Stimulated activated CD4-positive, alpha-beta T cell treated with anti-CD3 and anti-CD28 coated beads, TNF-alpha, amount 100 ng/mL, for 24 hours (primary cell): ENCODE data around the gene KIF19.
A peak's percentile ranks its signal among the peaks of the same experiment; 100 is the strongest.

ENCODE experiments used
- DNase-seq, 3 experiments: peaks; one replicate each; pipeline ENCODE4 v3.0.0-alpha.2; 2020; ENCODE audit warnings: low read depth in 3 of 3

KIF19 gene

DNA sequence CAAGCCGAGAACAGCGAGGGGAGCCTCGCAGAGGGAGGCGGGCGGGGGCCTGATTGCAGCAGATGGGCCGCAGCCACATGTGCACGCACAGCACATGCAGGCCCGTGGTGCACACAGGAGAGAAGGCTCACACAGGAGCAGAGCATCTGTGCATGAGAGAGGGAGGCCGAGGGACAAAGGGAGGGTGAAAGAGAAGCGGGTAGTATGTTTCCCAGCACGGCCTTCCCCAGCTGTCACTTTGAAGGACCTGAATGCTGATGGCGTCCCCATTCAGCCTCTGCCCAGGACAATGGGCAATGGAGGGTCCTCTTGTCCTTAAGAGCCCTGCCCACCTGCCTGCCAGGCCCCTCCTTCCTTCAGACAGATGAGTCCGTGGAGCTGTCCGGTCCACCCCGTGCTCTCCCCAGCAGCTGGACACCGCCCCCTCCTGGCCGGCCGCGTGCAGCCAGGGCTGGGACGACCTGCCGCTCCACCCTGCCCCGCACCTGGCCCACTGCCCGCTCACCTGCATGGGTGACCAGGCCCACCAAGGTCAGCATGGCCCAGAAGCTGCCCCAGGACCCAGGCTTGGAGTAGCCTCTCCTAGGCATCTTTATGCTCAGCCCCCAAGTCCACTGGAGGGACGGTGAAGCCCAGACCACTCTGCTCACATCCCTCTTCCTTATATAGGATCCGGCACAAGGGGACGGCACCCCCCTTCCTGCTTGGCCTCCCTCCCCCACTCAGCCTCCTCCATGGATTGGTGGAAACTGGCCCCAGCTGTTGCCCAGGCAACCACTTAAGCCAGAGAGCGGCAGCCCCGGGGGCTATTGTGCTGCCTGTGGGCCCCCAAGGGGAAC is 35.4 kb downstream of the KIF19 start, which contains the start of gene BTBD17:
BTBD17 (minus strand) TSS at position 639 of the 839 bp plus-strand sequence; CDS start at position 590, 49 bp downstream.
- peak in 1 of 3 experiments; percentile 31 for DNase-seq

DNA sequence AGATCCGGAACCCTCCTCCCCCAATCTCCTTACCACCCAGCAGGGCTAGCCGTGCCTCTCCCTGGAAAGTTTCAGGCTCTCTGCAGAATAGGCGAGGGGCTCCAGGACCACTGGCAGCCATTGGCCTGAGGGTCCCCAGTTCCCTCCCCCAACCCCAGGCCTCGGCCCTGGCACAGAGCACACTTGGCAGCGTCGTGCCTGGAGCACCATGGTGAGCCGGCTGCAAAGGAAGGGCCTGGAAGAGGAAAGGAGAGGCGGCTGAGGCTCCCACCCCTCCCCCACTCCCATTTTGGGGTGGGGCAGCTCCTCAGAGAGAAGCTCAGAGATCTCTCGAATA is 36.0 kb downstream of the KIF19 start:
- DNase-seq, result no peak

DNA sequence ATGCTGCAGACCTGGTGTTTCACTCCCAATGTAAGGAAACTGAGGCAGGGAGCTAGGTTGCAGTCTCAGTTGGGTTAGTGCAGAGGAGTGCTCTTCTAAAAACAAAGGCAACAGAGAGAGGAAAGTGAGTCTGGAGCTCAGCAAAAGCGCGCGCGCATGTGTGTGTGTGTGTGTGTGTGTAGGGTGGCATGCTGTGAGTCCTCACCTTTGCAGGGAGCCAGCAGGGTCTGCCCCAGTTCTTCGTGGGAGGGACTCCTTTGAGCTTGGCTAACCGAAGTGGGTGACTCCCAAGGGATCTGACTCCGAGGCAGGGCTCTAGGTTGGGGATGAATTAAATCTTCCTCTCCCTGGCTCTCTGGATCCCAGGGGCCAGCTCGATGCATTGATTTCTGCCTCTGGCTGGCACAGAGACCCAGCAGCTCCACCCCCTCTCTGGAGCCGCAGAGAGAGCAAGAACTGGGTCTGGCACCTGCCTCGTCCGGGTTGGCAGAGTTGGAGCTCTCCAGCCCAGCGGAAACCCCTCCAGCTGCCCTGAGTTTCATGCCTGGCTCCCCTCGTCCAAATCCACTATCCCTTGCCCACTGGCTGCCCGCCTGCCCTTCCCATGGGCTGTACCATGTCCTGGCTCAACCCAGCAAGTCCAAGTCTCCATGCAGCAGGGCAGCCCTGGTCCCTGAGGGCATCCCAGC is 36.9 kb downstream of the KIF19 start:
- no peak for DNase-seq

DNA sequence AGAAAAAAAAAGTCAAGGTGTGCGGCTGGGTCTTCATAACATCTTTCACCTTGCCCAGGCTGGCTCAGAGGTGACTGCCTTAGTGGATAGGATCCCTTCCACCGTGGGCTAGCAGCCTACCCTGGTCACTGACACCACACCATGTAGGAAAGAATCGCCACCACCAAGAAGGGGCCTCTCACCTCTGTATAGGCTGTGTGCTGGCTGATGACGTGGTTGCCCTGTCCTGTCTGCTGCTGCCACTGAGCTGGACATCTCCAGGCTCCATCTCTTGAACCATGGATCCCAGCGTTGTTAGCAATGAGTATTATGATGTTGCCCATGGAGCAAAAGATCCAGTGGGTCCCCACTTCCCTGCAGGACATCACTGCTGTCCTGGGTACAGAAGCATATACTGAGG is 41.2 kb downstream of the KIF19 start, which contains the start of gene GPR142:
GPR142 (plus strand) TSS at position 301 of the 400 bp plus-strand sequence. CDS start 2,035 bp downstream, outside the sequence.
- no peak for DNase-seq

DNA sequence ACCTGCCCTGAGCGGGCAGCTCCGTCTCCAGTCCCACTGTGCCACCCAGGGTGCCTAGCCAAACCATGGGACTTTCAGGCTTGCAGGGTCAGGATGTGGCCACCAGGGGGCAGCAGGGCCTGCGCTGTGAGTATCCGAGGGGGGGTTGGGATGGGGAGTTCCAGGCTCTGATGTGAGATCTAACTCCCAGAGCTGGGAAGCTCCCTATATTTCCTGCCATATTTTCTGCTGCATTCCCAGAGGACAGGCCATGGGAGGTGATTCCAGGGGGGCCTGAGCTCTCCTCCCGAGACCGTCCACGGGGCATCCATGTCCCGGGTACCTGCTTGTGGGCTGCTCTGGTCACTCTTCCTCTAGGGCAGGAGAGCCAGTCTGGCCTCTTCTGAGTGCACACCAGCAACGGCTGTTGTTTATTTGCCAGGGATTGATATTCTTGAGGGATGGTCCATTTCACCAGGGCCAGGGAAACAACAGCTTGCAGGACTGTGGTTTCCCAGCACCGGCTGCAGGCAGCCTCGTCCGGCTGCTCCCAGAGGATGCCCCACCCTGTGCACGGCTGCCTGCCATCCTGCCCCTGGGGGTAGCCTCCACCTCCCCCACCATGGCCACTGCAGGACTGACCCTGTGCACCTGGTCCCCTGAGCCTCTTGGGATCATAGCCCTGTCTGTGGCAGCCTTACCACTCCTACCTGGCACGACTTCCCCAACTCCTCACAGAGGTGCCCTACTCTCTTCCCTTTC is 42.5 kb downstream of the KIF19 start:
- peak; percentile 48 to 71 (median 57) for DNase-seq

DNA sequence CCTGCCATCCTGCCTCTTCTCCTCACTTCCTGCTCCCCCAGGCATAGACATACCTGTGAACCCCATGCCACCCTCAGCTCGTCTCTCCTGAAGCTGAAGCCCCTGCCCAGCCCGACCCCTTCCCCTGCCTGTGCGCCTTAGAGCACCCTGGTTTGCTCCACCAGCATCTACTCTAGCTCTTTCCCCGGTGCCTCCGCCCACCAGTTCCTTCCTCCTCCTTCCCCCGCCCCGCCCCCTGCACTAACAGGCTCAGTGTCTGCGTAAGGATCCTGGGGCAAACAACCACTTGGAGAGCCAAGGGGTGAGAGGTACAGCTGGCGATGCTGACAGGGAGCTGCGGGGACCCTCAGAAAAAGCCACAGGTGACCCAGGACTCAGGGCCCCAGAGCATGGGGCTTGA is 43.2 kb downstream of the KIF19 start:
- DNase-seq, result peak; percentile 27 to 68 (median 43)

DNA sequence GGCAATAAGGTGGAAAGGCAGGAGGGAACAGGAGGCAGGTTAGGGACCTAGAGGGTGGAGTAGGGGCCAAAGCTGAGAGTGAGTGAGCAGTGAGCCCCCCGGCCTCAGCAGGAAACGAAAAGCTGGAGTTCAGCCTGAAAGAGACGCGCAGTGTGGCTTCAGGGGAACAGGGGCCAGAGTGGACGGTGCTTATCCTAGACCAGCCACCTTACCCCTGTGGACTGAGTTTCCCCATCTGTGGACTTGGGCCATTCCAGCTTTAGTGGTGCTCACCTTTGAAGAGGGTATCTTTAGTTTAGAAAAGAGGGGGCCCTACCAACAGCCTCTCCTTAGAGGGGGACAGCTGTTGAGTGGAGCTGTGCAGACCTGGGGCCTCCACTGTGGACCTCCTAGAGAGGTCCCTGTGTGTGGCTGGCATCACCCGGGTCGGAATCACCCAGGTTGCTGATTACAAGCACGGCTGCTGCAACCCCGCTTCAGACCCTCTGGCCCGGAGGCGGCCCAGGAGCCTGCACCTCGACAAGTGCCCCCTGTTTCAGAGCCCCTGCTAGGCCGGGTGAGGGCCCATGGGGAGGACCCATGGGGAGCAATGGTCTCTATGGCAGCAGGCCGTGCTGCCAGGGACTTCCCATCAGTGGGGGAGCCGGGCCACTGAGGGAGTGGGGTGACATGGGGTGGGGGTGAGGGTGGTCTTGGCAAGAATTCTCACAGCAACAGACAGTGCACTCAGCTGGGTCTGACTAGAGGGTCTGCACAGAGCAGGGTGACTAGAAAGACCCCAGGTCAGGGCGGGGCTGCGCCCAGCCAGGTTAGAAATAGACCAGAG is 43.9 kb downstream of the KIF19 start:
- no peak for DNase-seq

DNA sequence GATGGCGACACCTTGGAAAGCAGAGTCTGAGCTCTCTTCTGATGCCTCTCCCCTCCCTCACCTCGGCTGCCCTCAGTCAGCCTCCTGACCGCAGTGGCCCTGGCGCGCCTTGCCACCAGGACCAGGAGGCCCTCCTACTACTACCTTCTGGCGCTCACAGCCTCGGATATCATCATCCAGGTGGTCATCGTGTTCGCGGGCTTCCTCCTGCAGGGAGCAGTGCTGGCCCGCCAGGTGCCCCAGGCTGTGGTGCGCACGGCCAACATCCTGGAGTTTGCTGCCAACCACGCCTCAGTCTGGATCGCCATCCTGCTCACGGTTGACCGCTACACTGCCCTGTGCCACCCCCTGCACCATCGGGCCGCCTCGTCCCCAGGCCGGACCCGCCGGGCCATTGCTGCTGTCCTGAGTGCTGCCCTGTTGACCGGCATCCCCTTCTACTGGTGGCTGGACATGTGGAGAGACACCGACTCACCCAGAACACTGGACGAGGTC is 45.7 kb downstream of the KIF19 start:
- no peak for DNase-seq

DNA sequence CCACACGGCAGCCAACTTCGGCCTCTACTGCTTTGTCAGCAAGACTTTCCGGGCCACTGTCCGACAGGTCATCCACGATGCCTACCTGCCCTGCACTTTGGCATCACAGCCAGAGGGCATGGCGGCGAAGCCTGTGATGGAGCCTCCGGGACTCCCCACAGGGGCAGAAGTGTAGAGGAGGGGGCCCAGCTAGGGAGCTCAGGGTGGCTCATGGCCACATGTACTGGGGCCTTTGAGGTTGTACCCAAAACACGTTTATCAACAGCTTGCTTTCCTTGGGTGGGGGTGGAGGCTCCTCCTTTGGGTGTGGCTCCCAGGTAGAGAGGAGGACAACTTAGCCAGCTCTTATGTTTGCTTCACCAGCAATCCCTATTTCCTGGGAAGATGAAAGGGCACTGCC is 46.4 kb downstream of the KIF19 start:
- no peak for DNase-seq

DNA sequence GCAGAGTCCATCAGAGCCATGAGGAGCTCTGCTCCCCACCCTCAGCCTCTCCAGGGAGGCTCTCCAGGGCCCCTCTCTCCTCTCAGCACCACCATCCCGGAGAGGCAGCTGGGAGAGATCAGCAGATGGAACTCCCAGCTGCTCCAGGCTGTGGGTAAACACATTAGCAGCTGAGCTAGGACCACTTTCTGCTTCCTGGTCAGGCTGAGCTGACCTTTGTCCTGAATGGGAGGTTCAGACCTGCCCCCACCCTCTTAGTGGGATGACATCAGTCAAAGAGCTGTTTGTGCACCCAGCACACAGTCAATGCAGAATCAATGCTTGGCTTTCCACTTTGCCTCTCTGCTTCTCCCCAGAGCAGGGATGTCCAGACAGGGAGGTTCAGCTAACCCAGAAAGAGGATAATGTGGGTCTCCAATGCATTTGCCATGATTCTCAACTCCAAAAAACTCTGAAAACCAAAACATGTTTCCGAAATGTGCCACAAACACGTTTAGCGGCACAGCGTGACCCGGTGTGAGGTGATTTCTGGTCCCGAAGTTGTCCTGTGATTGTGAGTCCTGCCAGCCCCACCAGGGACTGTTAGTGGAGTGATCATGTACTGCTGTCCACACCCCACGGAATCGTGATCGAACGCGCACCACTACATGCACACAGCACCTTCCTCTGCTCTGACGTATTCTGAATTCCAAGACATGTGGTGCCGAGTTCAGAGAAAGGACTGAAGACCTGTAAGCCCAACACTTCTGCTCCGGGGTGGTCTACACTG is 48.0 kb downstream of the KIF19 start:
- DNase-seq, result no peak

DNA sequence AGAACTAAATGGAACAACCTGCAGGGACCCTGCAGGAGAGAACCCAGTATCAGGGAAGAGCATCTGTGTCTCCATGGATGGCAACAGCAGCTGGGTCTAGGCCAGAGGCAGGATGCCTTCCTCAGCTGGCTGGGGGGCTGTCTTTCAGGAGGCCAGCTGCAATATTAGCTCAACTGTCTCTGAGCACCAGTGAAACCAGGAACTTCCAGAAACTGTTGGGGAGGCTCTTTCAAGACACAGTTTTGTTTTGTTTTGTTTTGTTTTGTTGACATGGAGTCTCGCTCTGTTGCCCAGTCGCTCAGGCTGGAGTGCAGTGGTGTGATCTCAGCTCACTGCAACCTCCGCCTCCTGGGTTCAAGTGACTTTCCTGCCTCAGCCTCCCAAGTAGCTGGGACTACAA is 48.8 kb downstream of the KIF19 start:
- no peak for DNase-seq

DNA sequence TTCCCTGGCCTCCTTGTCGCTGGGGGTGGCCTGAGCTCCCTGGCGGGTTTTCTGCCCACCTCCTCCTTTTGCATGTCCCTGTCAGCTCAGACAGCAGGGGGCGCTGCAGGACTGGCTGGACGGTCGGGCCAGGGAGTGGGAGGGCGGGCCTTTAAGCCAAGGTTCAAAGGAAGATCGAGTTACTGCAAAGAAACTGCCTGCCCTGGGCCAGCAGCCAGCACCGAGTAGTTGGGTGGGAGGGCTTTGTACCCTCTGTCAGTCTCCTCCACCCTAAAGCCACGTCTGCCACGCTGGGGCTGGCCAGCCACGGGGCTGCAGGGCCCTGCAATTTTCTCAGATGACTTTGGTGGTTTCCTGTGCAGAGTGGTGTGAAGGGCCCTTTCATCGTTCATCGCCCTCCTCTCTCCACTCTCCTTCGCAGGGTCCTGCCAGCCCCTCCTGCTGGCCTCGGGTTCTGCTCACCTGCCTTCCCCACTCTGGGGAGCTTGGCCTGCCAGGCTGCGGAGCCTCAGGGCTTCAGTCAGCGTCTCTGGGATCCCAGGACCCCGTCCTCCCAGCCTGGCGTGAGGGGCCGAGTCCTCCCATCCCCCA is 53.6 kb downstream of the KIF19 start:
- peak; percentile 83 to 92 (median 89) for DNase-seq

DNA sequence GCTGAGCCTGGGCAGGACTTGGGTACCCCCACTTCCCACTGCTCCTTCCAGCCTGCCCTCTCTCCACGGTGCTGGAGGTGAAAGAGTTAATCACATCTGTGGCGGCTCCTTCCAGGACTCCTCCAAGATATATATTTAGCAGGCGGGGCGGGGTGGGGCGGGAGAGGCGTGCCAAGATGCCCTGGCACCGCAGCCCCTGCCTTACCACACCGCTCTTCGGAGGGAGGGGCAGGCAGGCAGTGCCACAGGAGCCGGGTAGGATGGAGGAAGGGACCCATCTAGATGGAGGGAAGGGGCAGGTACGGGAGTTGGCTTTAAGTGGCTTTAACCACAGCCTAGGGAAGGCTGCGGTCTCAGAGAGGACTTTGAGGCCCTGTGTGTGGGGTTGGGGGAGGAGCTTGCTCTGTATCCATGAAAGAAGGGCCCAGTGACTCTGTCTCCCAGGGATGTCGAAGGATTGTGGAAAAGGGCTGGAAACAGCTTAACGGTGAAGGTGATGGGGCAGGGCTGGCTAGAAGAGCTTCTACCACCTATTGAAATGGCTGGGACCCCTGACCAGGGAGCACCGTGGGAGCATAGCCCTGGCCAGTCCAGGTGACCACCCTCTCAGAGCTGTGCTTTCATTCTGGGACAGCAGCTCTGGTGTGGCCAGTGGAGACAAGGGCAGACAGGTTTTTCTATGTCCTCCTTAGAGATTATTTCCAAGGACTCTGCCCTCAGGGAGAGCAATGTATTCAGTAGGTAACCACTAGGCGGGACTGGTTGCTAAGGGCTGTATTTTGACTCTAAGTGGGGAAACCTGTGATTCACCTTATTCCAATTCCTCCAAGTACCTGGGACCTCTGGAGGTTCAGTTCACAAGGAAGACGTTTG is 54.3 kb downstream of the KIF19 start:
- no peak for DNase-seq

DNA sequence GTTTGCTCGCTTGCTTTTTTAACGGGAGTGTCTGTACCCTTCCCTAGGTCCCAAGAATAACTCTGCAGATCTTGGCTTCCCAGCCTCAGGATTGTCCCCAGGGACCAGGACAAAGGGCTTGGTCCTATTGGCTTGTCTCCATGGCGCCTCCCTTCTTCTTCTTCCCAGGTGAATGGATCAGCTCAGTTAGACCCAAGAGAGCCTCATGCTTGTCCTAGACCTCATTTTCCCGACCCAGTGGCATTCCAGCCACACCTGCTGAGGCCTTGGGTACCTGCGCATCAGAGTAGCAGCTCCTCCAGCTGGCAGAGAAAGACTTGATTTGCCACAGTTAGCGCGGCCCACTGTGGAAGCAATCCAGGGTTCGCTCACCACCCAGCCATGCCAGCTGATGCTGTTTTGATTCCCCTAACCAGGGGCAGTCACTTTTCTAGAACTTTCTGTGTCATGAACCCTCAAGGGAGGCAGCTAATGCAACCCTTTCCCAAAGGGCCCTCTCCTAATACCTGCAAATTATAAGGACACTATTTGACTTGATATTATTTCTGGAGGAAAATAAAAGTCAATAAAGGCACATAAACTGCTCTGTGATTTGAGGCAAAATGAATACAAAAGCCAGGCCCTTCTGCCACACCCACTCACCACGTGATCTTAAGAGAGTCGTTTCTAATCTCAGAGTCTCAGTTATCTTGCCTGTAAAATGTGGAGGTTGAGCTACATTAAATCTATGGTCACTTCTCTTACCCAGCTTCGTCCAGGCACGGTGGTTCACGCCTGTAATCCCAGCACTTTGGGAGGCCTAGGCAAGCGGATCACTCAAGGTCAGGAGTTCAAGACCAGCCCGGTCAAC is 55.2 kb downstream of the KIF19 start:
- no peak for DNase-seq

DNA sequence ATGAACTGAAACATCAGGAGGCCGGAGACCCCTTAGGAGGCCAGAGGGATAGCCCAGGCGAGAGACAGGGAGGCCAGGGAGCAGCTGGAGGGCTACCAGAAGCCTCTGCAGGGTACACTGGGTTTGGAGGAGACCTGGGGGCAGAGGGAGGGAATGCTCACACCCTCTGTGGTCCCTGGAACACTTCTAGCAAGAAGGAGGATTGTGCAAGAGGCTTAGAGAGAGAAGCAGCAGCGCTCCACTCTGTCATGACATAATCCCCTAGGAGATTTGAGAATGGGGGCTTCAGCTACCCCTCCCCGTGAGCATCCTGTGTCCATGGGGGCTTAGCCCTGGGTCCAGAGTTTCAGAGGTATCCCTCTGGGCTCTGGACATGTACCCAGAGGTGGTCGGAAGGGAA is 57.1 kb downstream of the KIF19 start:
- DNase-seq, result no peak

DNA sequence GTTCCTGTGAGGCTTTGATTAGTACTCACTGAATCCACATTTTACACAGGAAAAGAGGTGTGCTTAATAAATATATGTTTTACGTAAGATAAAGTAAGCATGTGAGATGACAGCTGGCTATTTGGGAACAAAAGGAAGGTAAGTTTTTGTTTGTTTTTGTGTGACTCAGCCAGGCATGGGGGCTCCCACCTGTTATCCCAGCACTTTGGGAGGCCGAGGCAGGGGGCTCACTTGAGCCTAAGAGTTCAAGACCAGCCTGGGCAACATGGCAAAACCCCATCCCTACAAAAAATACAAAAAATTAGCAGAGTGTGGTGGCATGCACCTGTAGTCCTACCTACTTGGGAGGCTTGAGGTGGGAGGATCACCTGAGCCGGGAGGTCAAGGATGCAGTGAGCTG is 59.2 kb downstream of the KIF19 start:
- no peak for DNase-seq

DNA sequence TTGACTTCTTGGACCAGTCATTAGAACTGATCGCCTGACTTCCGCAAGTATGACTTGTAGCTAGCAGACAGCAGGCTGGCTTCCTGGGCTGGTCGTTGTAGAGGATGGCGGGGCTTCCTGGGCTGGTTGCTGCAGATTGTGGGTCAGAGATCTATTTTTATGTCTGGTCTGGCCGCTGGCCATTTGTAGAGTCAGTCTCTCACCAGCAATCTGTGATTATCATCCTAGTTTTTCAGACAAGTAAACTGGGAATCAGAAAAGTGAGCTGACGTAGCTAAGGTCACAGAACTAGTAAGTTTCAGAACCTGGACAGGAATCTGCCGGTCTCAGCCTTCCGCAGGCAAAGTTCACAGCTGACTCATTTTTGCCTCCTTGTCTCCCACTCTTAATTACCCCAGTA is 60.4 kb downstream of the KIF19 start:
- no peak for DNase-seq
